Sciatic nerve (tissue), 2 donors: ENCODE data around the gene CD9. TPM values are rescaled to one million over a fixed set of nuclear protein-coding genes. Genes with fewer than 3 reads are reported as not detected.
A peak's percentile ranks its signal among the peaks of the same experiment; 100 is the strongest.

Experiments used
- ATAC-seq: fragments of 200-7000 bp; cut with Tn5 transposase; one replicate; pipeline ENCODE4 v1.9.1; 2020; ENCODE audit warnings: mild to moderate bottlenecking, moderate library complexity
- DNase-seq: peaks from one replicate; pipeline ENCODE4 v3.0.0-alpha.2; 2020; ENCODE audit warnings: low spot score
- intact Hi-C: fragments of 100-400 bp; cut with DNase I; formaldehyde crosslinking; loops from one replicate; pipeline ENCODE4 v1.14.2; 2022
- total RNA-seq: library from RNA; stranded (reverse); fragmentation: NEBNext Ultra II Directional; extraction: Animal tissue kit (Norgen Biotek cat#: 25700); gene quantifications from one replicate; pipeline ENCODE4 v1.2.1, GENCODE V29; 2021
- donor health status: DM: no; HTN: no; CAD: no.
- donor health status: DM: no; HTN: no; CAD: no.

CD9 gene
- total RNA-seq, 1 donor from 2014 or later = 554 TPM

GRCh38 chr12:6193853-6194815 lies 6.1 kb upstream of the CD9 start:
- ATAC-seq (no peak), DNase-seq (no peak)
- intact Hi-C loops = no loop called here

- peak; percentile 83 for ATAC-seq
- intact Hi-C loops = loop anchor here (5.0 kb wide), 1 partner anchor 81 kb away; no protein-coding TSS in a partner anchor
- peak; percentile 93 for DNase-seq
These were observed 4.3 kb upstream of the CD9 start for GRCh38 chr12:6195665-6196535.

GRCh38 chr12:6198051-6198450 lies 2.1 kb upstream of the CD9 start:
- no peak for DNase-seq
- intact Hi-C loops = loop anchor here (5.0 kb wide), 1 partner anchor 79 kb away; no protein-coding TSS in a partner anchor
- no peak for ATAC-seq

GRCh38 chr12:6198556-6198955 lies 1.6 kb upstream of the CD9 start:
- no peak for DNase-seq
- no peak for ATAC-seq
- intact Hi-C loops = loop anchor here (5.0 kb wide), 1 partner anchor 79 kb away; no protein-coding TSS in a partner anchor

- no peak for DNase-seq
- intact Hi-C loops = loop anchor here (5.0 kb wide), 1 partner anchor 78 kb away; no protein-coding TSS in a partner anchor
These were observed 1.1 kb upstream of the CD9 start for GRCh38 chr12:6198985-6199530.

GRCh38 chr12:6199531-6200255 lies 507 bp upstream of the CD9 start:
- intact Hi-C loops = loop anchor here (5.0 kb wide), 1 partner anchor 78 kb away; no protein-coding TSS in a partner anchor
- DNase-seq (peak; percentile 83), ATAC-seq (peak; percentile 41)

More at GRCh38 chr12:6198985-6199530, 1.1 kb upstream of the CD9 start:
- no peak for ATAC-seq

- ATAC-seq (peak; percentile 18), DNase-seq (no peak)
These were observed 1.0 kb downstream of the CD9 start for GRCh38 chr12:6201213-6201608.

GRCh38 chr12:6201826-6202225 lies 1.6 kb downstream of the CD9 start:
- DNase-seq (no peak), ATAC-seq (no peak)
- intact Hi-C loops = no loop called here

More at GRCh38 chr12:6201213-6201608, 1.0 kb downstream of the CD9 start:
- intact Hi-C loops = no loop called here

- intact Hi-C loops = no loop called here
- DNase-seq (no peak), ATAC-seq (no peak)
These were observed 2.1 kb downstream of the CD9 start for GRCh38 chr12:6202304-6202703.

- intact Hi-C loops = no loop called here
- DNase-seq (no peak), ATAC-seq (no peak)
These were observed 2.6 kb downstream of the CD9 start for GRCh38 chr12:6202846-6203245.

GRCh38 chr12:6203601-6204000 lies 3.4 kb downstream of the CD9 start:
- no peak for DNase-seq
- intact Hi-C loops = no loop called here

GRCh38 chr12:6204533-6205143 lies 4.4 kb downstream of the CD9 start:
- peak; percentile 23 for ATAC-seq
- DNase-seq = no peak
- intact Hi-C loops = no loop called here

More at GRCh38 chr12:6203601-6204000, 3.4 kb downstream of the CD9 start:
- ATAC-seq = no peak

- no peak for DNase-seq
- peak; percentile 60 for ATAC-seq
- intact Hi-C loops = no loop called here
These were observed 4.9 kb downstream of the CD9 start for GRCh38 chr12:6205144-6205539.

- DNase-seq = no peak
- no peak for ATAC-seq
- intact Hi-C loops = no loop called here
These were observed 5.6 kb downstream of the CD9 start for GRCh38 chr12:6205761-6206160.

GRCh38 chr12:6206327-6206726 lies 6.1 kb downstream of the CD9 start:
- intact Hi-C loops = no loop called here
- ATAC-seq (no peak), DNase-seq (no peak)

GRCh38 chr12:6207259-6207925 lies 7.2 kb downstream of the CD9 start:
- no peak for ATAC-seq
- intact Hi-C loops = no loop called here
- no peak for DNase-seq

- no peak for ATAC-seq
These were observed 7.9 kb downstream of the CD9 start for GRCh38 chr12:6208130-6208529.

More at GRCh38 chr12:6208130-6208529, 7.9 kb downstream of the CD9 start:
- no peak for DNase-seq
- intact Hi-C loops = no loop called here
